Measurements from ENCODE around the gene SLC45A1. TPM values are rescaled to one million over a fixed set of nuclear protein-coding genes. Genes with fewer than 3 reads are reported as not detected.
A peak's percentile ranks its signal among the peaks of the same experiment; 100 is the strongest.

The SLC45A1 gene
- total RNA-seq, 2 donors from 2014 or later, result 4.3 to 5.2 TPM

- intact Hi-C loops (cut with DNase I), result no loop called here
These were observed 27.9 kb downstream of the SLC45A1 start for GRCh38 chr1:8345621-8346415.

GRCh38 chr1:8347635-8348034 is 29.7 kb downstream of the SLC45A1 start:
- intact Hi-C loops (cut with DNase I), result loop anchor here (2.0 kb wide), 1 partner anchor 367 kb away; no protein-coding TSS in a partner anchor
- DNase-seq (ENCODE audit: low spot score), result no peak
- H3K27ac ChIP-seq, result peak overlapping the region; percentile 20 to 56
- no peaks in the 10 kb centered on the region for H3K9me3 ChIP-seq
- no peak for TF ChIP-seq POLR2A (IDR thresholded peaks at IDR 0.05)
- TF ChIP-seq POLR2AphosphoS5 (IDR thresholded peaks at IDR 0.05), result no peak
- no peak for TF ChIP-seq CTCF (IDR thresholded peaks at IDR 0.05)
- H3K4me1 ChIP-seq (replicated peaks), result peaks cover 6% of the 10 kb centered on the region
- H3K36me3 ChIP-seq, result no peaks in the 10 kb centered on the region
- no peaks in the 10 kb centered on the region for H3K27me3 ChIP-seq (replicated peaks; ENCODE audit: insufficient read depth)
- 70% methylated on average over 13 of the region's 15 CpGs for WGBS
- no peak overlapping the region for H3K4me3 ChIP-seq

More at GRCh38 chr1:8345621-8346415, 27.9 kb downstream of the SLC45A1 start:
- Histone ChIP-seq H3K9me3 (no peaks in the 10 kb centered on the region), H3K4me3 (no peak overlapping the region), H3K36me3 (no peaks in the 10 kb centered on the region), H3K27ac (no peak overlapping the region), H3K27me3 (replicated peaks; ENCODE audit: insufficient read depth) (no peaks in the 10 kb centered on the region), H3K4me1 (replicated peaks) (peaks cover 4% of the 10 kb centered on the region)
- DNase-seq (ENCODE audit: low spot score), result no peak
- WGBS, result 95% methylated on average over 14 of the region's 18 CpGs
- TF ChIP-seq CTCF (IDR thresholded peaks at IDR 0.05) (no peak), POLR2A (IDR thresholded peaks at IDR 0.05) (no peak), POLR2AphosphoS5 (IDR thresholded peaks at IDR 0.05) (no peak)

- intact Hi-C loops (cut with DNase I), result loop anchor here (2.0 kb wide), 1 partner anchor 367 kb away; no protein-coding TSS in a partner anchor
- Histone ChIP-seq H3K36me3 (no peaks in the 10 kb centered on the region), H3K4me1 (replicated peaks) (peaks cover 7% of the 10 kb centered on the region), H3K27ac (peak overlapping the region; percentile 31 to 56), H3K27me3 (replicated peaks; ENCODE audit: insufficient read depth) (no peaks in the 10 kb centered on the region), H3K9me3 (no peaks in the 10 kb centered on the region), H3K4me3 (no peak overlapping the region)
- 83% methylated on average over 21 of the region's 21 CpGs for WGBS
- no peak for DNase-seq (ENCODE audit: low spot score)
- TF ChIP-seq POLR2AphosphoS5 (IDR thresholded peaks at IDR 0.05) (no peak), CTCF (IDR thresholded peaks at IDR 0.05) (no peak), POLR2A (IDR thresholded peaks at IDR 0.05) (no peak)
These were observed 30.3 kb downstream of the SLC45A1 start for GRCh38 chr1:8348047-8348776.

GRCh38 chr1:8348777-8349472 is 31.0 kb downstream of the SLC45A1 start:
- no peak for TF ChIP-seq POLR2AphosphoS5 (IDR thresholded peaks at IDR 0.05)
- TF ChIP-seq CTCF (IDR thresholded peaks at IDR 0.05), result peak; percentile 81 to 88 (median 86)
- 27% methylated on average over 21 of the region's 21 CpGs for WGBS
- H3K27me3 ChIP-seq (replicated peaks; ENCODE audit: insufficient read depth), result no peaks in the 10 kb centered on the region
- H3K4me3 ChIP-seq, result no peak overlapping the region
- H3K4me1 ChIP-seq (replicated peaks), result peaks cover 12% of the 10 kb centered on the region
- H3K27ac ChIP-seq, result peak overlapping the region; percentile 39 to 41
- no peaks in the 10 kb centered on the region for H3K36me3 ChIP-seq
- DNase-seq (ENCODE audit: low spot score), result peak; percentile 68
- intact Hi-C loops (cut with DNase I), result loop anchor here (2.0 kb wide), 1 partner anchor 368 kb away; no protein-coding TSS in a partner anchor
- H3K9me3 ChIP-seq, result no peaks in the 10 kb centered on the region

Measured in prostate gland (tissue), 2 donors.